Prostate gland (tissue), 2 donors: ENCODE results near the gene FAM107B.

Source experiments
- CTCF ChIP-seq, 4 experiments: fragments of 200-600 bp in 2 of 4; fragments of 450-650 bp in 2 of 4; sonication (generic) in 2 of 4; IDR thresholded peaks; 1 replicate in 3 of 4; 2 replicates in 1 of 4; pipeline ENCODE4 v1.5.1; 2016 to 2019; ENCODE audit warnings: antibody characterized with exemption in 4 of 4, mild to moderate bottlenecking in 2 of 4, moderate library complexity in 2 of 4
- POLR2AphosphoS5 ChIP-seq: sonication (generic); formaldehyde crosslinking; IDR thresholded peaks from one replicate; pipeline ENCODE4 v1.6.1; 2017; ENCODE audit warnings: antibody characterized with exemption

GRCh38 chr10:14779001-14779651 is 4.4 kb upstream of the FAM107B start:
- no peak for TF ChIP-seq CTCF (IDR thresholded peaks at IDR 0.05)
- TF ChIP-seq POLR2AphosphoS5: no peak
